Mucosa of descending colon (tissue), 3 donors: ENCODE data around the gene CASZ1. TPM values are rescaled to one million over a fixed set of nuclear protein-coding genes. Genes with fewer than 3 reads are reported as not detected.
A peak's percentile ranks its signal among the peaks of the same experiment; 100 is the strongest.

ENCODE experiments used
- ATAC-seq: fragments of 200-7000 bp; cut with Tn5 transposase; one replicate; pipeline ENCODE4 v1.9.1; 2020; ENCODE audit warnings: mild to moderate bottlenecking, moderate library complexity
- DNase-seq, 3 donors: peaks; one replicate each; pipeline ENCODE4 v3.0.0-alpha.2; 2020
- H3K36me3 ChIP-seq: fragments of 200-600 bp; one replicate; pipeline ENCODE4 v1.8.0; 2021; ENCODE audit warnings: low read depth, mild to moderate bottlenecking
- H3K4me1 ChIP-seq: fragments of 200-600 bp; one replicate; pipeline ENCODE4 v1.8.0; 2021; ENCODE audit warnings: low read depth, mild to moderate bottlenecking
- H3K4me3 ChIP-seq: fragments of 200-600 bp; one replicate; pipeline ENCODE4 v1.8.0; 2021; ENCODE audit warnings: mild to moderate bottlenecking
- H3K9me3 ChIP-seq: fragments of 200-600 bp; one replicate; pipeline ENCODE4 v1.8.0; 2021; ENCODE audit warnings: mild to moderate bottlenecking
- CTCF ChIP-seq: fragments of 200-600 bp; IDR thresholded peaks from one replicate; pipeline ENCODE4 v1.8.0; 2022; ENCODE audit warnings: antibody characterized with exemption, mild to moderate bottlenecking
- intact Hi-C, 2 donors: fragments of 100-400 bp; cut with DNase I in 1 of 2; cut with micrococcal nuclease in 1 of 2; formaldehyde crosslinking; loops; one replicate each; pipeline versions ENCODE4 v1.11.0 to v1.11.1; 2022; cut with DNase I, micrococcal nuclease
- total RNA-seq, 3 donors: library from RNA; stranded (reverse); fragmentation: NEBNext Ultra II Directional in 2 of 3; extraction: Animal tissue kit (Norgen Biotek cat#: 25700) in 2 of 3; gene quantifications; one replicate each; pipeline versions ENCODE4 v1.2.1 to v1.2.4, GENCODE V29; 2021 to 2023
- donor health status: DM: no; HTN: no; CAD: no; lungs with moderate emphysema.
- donor health status: DM: no; HTN: no; CAD: no.
- donor health status: DM: no; HTN: yes; CAD: no.

CASZ1 gene
- total RNA-seq, 3 donors from 2014 or later = 66.5 to 110 (median 84.5) TPM

- Histone ChIP-seq H3K4me3 (no peak overlapping the region), H3K9me3 (no peaks in the 10 kb centered on the region), H3K36me3 (no peaks in the 10 kb centered on the region), H3K4me1 (peaks cover 35% of the 10 kb centered on the region)
- ATAC-seq = no peak
- intact Hi-C loops = no loop called here
- TF ChIP-seq CTCF = no peak
- DNase-seq = no peak
Observed at GRCh38 chr1:10740123-10740522, 56.3 kb downstream of the CASZ1 start.

GRCh38 chr1:10739589-10739988 lies 56.9 kb downstream of the CASZ1 start:
- no peak for DNase-seq
- H3K36me3 ChIP-seq = no peaks in the 10 kb centered on the region
- no peak for TF ChIP-seq CTCF
- no peaks in the 10 kb centered on the region for H3K9me3 ChIP-seq
- no peak for ATAC-seq
- H3K4me1 ChIP-seq = peaks cover 35% of the 10 kb centered on the region
- intact Hi-C loops = no loop called here
- H3K4me3 ChIP-seq = no peak overlapping the region

GRCh38 chr1:10738061-10739058 lies 58.1 kb downstream of the CASZ1 start:
- TF ChIP-seq CTCF = no peak
- no peak overlapping the region for H3K4me3 ChIP-seq
- no peaks in the 10 kb centered on the region for H3K9me3 ChIP-seq
- peak; percentile 72 to 84 (median 83) for DNase-seq
- intact Hi-C loops = no loop called here
- no peaks in the 10 kb centered on the region for H3K36me3 ChIP-seq
- ATAC-seq = peak; percentile 77
- H3K4me1 ChIP-seq = peaks cover 29% of the 10 kb centered on the region

GRCh38 chr1:10737651-10738050 lies 58.8 kb downstream of the CASZ1 start:
- no peak for TF ChIP-seq CTCF
- Histone ChIP-seq H3K36me3 (no peaks in the 10 kb centered on the region), H3K4me3 (no peak overlapping the region), H3K9me3 (no peaks in the 10 kb centered on the region), H3K4me1 (peaks cover 29% of the 10 kb centered on the region)
- DNase-seq = no peak
- intact Hi-C loops = no loop called here
- peak; percentile 5 for ATAC-seq

- ATAC-seq = peak; percentile 41
- intact Hi-C loops = no loop called here
- no peak for TF ChIP-seq CTCF
Observed at GRCh38 chr1:10736634-10737586, 59.5 kb downstream of the CASZ1 start.

More at GRCh38 chr1:10736634-10737586, 59.5 kb downstream of the CASZ1 start:
- DNase-seq = peak in 1 of 3 donors; percentile 72
- H3K4me1 ChIP-seq = peaks cover 29% of the 10 kb centered on the region
- no peak overlapping the region for H3K4me3 ChIP-seq
- H3K9me3 ChIP-seq = no peaks in the 10 kb centered on the region
- H3K36me3 ChIP-seq = no peaks in the 10 kb centered on the region
